ENCODE results near the gene TMCC2.

The TMCC2 gene

DNA sequence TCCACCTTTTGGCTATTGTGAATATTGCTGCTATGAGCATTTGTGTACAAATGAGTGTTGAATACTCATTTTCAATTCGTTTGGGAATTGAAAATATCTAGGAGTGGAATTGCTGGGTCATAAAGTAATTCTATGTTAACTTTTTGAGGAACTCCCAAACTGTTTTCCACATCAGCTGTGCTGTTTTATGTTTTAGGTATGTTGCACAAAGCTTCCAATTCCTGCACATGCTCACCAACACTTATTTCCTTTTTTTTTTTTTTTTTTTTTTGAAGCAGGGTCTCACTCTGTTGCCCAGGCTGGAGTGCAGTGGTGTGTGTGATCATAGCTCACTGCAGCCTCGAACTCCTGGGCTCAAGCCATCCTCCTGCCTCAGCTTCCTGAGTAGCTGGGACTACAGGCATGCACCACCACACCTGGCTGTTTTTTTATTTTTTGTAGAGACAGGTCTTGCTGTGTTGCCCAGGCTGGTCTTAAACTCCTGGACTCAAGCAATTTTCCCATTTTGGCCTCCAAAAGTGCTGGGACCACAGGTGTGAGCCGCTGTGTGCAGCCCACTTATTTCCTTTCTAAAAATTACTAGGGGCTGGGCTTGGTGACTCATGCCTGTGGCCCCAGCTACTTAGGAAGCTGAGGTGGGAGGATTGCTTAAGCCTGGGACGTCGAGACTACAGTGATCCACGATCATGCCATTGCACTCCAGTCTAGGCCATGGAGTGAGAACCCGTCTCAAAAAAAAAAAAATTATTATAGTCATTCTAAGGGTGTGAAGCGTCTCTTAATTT is 33.4 kb downstream of the TMCC2 start:
- no peak for DNase-seq (ENCODE audit: low spot score)

DNA sequence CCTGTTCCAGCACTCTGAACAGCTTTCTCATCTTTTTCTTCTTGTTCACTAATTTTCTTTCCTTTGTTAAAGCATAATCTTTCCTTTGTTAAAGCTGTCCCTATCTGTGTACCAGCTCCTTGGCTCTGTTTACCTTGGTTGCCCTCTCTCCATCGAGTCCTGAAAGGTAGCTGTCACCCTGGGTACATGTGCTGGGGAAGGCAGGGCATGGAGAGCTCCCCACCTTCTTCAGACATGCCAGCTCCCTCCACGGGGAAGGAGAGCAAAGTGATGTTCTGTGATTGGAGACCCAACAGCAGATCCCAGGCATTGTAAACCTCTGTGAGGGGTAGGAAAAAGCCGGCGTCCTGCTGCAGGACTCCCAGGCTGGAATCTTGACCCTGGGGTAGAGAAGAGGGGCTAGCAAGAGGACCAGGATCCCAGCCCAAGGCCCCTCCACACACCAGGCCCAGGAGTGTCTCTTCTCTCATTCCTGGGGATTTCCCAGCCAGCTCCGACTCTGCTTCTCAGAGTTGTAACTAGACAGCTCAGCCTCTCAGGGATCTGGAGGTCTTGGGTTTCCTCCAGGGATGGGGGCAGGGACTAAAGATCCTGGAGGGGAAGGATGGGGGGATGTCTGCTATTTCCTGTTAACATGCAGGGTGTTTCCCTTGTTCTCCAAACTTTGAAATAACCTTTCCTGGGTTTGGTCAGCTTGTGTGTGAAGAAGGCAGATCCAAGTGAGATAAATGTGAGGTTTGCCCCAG is 34.4 kb downstream of the TMCC2 start:
- no peak for DNase-seq (ENCODE audit: low spot score)

DNA sequence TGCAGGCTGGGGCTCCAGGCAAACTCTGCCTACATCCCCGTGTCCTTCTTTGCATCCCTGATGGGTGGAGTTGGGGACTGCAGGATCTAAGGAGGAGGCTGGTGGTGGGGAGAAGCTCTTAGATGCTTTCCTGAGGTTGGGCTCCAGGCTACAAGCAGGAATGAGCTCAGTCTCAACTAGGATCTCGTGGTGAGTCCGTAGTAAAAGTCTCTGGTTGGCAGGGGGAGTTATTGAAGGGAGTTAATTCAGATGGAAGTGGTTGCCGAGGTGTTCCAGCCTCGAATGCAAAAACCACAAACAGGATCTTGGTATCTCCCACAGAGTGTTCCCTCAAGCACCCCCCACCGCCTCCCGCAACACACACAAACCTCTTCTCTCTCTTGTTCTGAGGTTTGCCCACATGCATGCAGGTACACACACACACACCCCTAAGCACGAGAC is 35.0 kb downstream of the TMCC2 start:
- no peak for DNase-seq (ENCODE audit: low spot score)

DNA sequence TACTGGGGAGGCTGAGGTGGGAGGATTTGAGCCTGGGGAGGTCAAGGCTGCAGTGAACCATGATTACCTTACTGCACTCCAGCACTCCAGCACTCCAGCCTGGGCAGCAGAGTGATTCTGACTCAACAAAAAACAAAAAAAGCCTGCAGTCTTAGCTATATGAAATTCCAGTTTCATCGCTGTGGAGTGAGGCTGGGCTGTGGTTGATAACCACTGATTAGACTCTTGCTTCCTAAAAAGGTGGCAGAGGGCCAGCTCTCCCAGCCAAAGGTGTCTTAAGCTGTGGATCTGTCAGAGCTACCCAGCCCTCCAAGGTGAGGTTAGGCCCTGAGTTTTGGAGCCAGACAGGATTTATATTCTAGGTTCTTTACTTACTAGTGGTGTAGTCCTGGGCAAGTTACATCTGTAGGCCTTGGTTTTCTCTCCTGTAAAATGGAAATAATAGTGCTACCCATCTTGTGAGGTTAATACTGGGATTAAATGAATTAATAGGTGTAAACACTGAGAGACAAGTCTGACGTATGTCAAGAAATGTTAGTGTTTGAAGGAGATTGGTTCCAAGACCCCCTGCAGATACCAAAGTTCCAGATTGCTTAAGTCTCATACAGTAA is 35.9 kb downstream of the TMCC2 start:
- DNase-seq (ENCODE audit: low spot score): no peak

DNA sequence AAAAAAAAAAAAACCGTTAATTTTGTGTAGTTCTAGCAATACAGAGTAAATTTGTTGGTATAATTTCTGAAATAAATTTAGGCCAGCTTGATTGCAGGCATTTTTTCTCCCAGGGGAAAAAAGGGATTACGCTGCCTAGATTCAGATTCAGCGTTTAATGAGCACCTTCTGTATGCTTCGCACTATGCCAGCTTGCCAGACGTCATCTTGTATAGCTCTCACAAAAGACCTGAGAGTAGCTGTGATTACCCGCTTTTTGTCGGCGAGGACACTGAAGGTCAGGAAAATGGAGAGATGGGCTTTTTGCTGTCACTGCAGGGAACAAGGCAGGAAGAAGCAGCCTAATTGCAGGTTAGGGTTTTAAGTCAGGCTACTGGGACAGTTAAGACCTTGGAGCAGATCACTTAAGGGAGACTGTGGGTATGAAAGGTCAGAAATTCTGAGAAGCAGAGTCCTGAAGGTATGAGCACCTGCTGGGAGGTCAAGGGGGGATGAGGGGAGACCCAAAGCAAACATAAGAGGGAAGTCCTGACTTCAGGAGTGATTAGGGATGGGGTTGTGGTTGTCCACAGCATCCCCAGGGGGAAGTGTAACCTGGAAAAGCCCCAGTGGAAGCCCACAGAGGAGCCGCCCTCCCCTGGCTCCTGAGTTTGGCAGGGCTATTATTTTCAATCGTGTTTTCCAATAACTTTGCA is 39.0 kb downstream of the TMCC2 start:
- DNase-seq (ENCODE audit: low spot score): no peak

DNA sequence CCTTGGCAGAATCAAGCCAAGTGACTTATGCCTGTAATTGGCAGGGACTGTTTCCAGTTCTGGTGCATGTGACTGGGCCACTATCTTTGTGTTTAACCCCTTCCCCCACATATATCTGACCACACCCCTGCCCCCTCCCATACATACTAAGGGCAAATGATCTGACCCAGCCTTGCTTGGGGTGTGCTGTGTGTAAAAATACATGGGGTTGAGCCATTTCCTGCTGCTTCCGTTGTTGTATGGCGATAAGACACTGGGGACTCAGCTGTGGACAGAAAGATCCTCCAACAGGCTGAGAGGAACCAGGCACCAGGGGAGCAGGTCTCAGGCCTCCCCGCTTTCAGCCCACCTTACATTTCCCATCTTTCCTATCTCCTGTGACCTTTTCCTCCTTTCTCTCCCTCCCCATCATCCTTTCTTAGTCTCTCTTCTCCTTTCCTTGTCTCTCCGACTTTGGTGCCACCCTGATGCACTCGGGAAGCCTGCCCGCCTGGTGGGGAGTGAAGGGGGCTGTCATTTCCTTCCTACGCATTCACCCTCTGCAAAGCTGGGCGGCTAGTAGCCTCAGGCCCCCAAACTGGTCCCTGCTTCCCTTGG is 39.7 kb downstream of the TMCC2 start:
- no peak for DNase-seq (ENCODE audit: low spot score)

DNA sequence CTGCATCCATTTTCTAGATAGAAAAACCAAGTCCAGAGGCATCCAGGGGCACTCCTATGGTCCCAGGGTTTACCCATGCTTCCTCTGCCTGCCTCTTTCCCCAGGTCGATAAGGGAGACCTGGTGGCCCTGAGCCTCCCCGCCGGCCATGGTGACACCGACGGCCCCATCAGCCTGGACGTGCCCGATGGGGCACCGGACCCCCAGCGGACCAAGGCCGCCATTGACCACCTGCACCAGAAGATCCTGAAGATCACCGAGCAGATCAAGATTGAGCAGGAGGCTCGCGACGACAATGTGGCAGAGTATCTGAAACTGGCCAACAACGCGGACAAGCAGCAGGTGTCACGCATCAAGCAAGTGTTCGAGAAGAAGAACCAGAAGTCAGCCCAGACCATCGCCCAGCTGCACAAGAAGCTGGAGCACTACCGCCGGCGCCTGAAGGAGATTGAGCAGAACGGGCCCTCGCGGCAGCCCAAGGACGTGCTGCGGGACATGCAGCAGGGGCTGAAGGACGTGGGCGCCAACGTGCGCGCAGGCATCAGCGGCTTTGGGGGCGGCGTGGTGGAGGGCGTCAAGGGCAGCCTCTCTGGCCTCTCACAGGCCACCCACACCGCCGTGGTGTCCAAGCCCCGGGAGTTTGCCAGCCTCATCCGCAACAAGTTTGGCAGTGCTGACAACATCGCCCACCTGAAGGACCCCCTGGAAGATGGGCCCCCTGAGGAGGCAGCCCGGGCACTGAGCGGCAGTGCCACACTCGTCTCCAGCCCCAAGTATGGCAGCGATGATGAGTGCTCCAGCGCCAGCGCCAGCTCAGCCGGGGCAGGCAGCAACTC is 41.3 kb downstream of the TMCC2 start:
- DNase-seq (ENCODE audit: low spot score): no peak

DNA sequence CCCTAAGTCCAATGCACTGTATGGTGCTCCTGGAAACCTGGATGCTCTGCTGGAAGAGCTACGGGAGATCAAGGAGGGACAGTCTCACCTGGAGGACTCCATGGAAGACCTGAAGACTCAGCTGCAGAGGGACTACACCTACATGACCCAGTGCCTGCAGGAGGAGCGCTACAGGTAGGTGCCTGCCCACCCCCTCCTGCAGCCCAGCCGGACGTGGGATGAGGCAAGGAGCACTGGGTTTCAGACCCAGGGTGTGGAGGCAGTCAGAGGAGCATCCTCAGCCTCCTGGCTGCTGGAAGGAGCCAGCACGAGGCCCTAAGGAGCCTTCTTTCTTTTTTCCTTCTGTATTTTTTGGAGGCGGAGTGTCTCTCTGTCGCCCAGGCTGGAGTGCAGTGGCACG is 42.0 kb downstream of the TMCC2 start:
- no peak for DNase-seq (ENCODE audit: low spot score)

DNA sequence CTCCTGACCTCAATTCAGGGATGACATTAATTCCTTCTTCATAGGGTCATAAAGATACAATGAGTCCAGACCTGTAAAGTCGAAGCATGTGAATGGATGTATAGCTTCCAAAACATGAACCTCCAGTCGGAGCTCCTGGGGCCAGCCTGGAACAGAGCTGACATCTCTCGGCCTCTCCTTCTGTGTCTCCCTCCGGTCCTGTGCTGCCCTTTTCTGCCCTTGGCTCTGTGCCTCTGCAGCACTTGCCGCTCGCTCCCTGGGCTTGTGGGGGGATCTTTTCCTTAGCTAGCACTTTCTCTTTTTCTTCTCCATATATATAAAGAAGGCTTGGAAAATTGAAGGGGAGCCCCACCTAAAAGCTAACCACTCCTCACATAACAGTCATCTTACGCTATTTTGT is 42.5 kb downstream of the TMCC2 start:
- no peak for DNase-seq (ENCODE audit: low spot score)

DNA sequence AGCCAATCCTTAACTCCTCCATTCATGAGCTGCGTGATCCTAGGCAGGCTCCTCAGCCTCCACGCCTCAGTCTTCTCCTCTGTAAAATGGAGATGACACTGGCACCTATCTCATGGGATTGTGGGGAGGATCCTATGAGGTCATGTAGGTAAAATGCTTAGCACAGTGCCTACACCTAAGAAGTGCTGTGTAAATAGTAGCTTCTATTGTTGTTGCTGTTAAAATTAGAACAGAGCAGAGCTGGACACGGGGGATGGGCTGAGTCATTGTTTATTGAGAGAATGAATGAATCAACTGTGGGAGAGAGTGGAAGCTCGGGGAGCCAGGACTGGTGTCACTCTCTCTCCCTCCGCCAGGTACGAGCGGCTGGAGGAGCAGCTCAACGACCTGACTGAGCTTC is 43.0 kb downstream of the TMCC2 start:
- peak; percentile 74 for DNase-seq (ENCODE audit: low spot score)

DNA sequence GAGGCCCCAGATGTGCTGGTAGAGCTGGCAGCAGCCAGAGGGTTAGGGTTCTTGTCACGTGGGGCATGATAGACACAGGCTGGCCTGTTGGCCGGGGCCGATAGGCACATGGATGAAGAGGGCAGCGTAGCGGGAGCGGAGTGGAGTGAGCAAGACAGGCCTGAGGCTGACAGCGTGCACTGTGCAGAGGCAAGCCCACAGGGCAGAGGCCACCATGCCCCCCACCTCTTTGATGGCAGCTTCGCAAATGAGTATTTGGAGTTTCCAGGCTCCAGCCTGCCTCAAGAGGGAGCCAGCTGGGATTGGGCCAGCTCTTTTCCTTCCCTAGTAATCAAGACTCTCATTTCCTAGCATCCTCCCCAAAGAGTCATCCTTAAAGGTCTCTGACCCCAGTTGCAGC is 43.5 kb downstream of the TMCC2 start:
- no peak for DNase-seq (ENCODE audit: low spot score)

DNA sequence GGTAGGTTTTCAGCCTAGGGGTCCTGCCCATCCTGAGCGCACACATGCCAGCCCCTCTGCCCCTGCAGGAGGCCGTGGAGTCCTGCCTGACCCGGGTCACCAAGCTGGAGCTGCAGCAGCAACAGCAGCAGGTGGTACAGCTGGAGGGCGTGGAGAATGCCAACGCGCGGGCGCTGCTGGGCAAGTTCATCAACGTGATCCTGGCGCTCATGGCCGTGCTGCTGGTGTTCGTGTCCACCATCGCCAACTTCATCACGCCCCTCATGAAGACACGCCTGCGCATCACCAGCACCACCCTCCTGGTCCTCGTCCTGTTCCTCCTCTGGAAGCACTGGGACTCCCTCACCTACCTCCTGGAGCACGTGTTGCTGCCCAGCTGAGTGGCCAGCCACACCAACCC is 44.0 kb downstream of the TMCC2 start:
- no peak for DNase-seq (ENCODE audit: low spot score)

DNA sequence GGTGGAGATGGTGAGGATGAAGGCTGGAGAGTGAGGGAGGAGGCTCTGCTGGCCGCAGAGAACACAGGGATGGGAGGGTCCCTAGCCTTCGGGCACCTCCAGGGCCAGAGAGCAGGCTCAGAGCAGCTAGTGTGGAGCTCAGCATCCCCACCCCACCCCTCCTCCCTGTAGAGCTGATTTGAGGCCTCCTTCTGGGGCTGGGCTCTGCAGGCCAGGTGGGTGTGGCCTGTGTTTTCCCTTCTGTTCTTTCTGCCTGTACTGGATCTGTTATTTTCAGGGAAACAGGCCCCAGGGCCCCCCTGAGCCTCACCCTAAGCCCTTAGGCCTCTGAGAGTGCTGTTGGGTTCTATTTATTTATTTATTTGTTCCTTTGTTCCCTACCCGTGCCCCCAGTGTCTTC is 44.8 kb downstream of the TMCC2 start:
- DNase-seq (ENCODE audit: low spot score): no peak

DNA sequence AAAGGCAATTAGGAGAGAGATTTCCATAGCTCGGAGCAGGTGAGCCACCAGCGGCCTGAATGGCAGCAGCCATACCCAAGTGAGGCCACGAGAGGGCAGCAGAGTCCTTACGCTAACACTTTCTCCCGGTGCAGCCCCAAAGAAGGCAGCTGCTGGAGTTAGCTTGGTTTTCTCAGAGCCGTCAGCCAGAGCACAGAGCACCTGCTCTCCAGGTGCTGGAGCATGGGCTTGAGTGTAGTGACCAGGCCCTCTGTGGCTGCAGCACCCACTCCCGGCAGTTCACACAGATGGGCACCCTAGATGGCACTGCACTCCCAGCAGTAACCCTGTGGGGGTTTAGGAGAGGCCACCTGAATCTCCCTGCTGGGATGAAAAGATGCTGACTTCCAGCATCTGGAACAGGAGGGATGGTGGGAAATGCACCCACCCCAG is 45.8 kb downstream of the TMCC2 start:
- DNase-seq (ENCODE audit: low spot score): peak; percentile 81

DNA sequence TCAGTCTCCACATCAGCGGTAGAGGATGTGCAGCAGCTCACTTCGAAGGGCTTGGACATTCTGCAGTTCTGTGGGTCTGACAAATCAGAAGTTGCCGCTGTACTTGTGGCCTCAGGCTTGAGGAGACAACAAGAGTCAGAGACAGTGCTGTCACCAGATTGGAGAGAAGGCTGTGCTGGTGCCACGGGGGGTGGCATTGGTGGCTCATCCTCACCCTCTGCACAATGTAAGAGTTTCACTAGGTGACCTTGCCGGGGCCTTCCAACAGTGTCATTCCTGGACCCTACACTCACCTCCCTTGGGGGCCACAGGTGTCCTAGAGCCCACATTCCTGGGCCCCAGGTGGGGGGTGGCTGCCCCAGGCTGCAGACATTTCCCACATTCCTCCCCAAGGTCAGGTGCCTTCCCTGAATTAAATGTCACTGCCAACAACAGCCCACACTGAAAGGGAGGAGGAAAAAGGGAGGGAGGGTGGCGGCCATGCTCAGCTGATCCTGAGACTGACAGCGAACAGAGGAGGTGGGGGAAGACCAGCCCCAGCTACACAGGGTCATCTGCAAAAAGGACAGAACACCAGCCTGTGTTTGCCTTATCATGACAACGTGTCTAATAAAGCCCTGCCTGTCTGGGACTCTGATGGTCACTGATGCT is 46.4 kb downstream of the TMCC2 start:
- DNase-seq (ENCODE audit: low spot score): no peak

DNA sequence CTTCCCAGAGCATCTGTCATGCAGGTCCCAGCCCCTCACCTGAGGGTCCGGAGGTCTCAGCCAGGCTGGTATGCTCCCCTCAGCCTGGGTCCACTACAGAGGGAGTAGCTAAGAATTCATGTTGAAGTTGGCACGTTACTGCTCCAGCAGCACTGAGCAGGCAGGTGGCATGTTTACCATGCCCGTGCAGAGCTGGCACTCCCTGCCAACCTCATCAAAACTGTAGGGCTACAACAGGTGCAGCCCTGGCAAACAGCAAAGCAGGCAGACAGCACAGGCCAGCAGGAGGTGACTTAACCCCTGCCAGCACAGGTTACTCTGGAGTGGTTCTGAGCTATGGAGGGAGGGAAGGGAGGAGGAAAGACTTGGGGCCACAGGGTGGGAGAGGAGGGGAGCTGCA is 47.4 kb downstream of the TMCC2 start:
- DNase-seq (ENCODE audit: low spot score): no peak

DNA sequence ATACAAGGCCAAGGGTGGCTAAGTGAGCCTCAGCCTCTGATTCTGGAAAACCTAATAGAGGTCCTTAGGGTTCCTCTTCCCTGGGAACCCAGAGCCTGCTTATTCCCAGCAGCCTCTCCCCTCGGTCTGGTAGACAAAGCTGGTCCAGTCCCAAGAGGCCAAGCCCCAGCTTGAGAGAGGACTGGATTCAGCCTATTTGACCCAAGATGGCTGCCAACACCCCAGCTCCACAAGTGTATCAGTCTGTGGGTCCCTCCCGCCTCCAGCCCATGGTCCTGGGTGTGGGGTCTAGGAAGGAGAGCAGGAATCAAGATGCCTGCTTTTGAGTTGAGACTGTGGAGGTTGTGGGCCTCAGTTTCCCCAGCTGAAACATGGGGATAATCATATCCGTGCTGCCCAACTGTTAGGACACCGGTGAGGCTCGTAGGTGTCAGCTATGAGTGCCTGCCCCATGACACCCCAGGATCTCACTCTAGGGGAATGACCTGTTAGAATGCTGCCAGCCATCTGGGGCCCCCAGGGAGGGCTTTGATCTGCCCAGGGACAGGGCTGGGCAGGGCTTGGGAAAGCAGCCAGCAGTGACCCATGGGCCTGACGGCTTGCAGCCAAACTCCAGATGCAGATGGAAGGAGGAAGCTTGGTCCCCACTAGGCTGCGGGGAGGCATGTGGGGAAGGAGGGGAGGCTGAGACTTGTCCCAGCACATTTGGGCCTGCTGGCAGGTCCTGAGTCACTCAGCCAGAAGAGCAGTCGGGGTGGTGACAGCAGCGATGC is 48.4 kb downstream of the TMCC2 start:
- no peak for DNase-seq (ENCODE audit: low spot score)

DNA sequence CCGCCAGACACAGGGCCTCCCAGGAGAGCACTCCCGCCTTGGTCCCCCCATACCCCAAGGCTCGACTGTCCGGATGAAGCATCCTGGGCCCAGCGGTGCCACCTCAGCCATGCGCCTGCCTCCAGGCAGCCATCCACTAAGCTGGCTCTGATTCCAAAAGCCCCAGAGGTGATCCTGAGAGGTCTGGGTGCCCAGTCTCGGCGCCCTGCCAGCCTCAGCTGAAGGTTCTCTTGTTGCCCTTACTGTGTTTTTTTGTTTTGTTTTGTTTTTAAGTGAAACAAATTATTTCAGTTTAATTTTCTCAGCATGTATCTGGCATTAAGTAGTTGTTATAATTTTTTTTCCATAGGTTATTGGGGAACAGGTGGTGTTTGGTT is 48.9 kb downstream of the TMCC2 start:
- DNase-seq (ENCODE audit: low spot score): no peak

DNA sequence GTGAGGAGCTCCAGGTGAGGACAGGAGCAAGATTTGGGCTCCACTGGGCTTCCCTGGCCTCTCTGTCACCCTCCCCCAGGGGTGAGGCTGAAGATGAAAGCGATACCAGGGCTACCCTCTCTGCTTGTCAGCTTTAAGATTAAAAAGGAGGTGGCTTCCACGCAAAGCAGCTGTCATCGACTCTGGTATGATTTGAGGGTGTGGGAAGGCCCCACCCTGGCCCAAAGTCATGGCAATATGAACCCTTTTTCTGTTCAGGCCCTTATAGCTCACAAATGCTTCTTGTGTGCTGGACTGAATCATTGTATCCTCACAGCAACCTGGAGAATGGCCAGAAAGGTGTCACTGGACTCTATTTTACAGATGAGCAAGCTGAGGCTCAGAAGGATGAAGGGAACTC is 52.2 kb downstream of the TMCC2 start:
- no peak for DNase-seq (ENCODE audit: low spot score)

All from putamen (tissue), 1 donor.